ENCODE data around the gene BTBD17. TPM values are rescaled to one million over a fixed set of nuclear protein-coding genes. Genes with fewer than 3 reads are reported as not detected.

BTBD17 gene
- total and polyA plus RNA-seq, 2 of the 8 experiments (the other 6 are each of a cell fraction or from before 2014, with no cell fraction given), result 7.0 to 14.8 TPM

- Histone ChIP-seq H3K4me3 (ENCODE audit: extremely low read depth in 1 of 4, insufficient read depth in 2 of 4, low read depth in 3 of 4, low read length in 4 of 4) (peak overlapping the region in 1 of 4 experiments; percentile 37; a peak in 2 of 8 replicates), H2BK20ac (ENCODE audit: low read length) (peak overlapping the region; percentile 90), H2BK5ac (ENCODE audit: low read depth, low read length) (peak overlapping the region; percentile 84; the same call in 1 of the 2 replicates), H3K9ac (replicated peaks in 1 of 4; ENCODE audit: extremely low read depth in 1 of 4, low read depth in 3 of 4, low read length in 3 of 4) (no peak overlapping the region), H2AK5ac (ENCODE audit: low read depth, low read length) (peak overlapping the region; percentile 3; the same call in 1 of the 2 replicates), H3K4ac (replicated peaks; ENCODE audit: insufficient read length, low read depth, low read length) (peak overlapping the region; percentile 65), H2BK12ac (ENCODE audit: low read depth, low read length) (peak overlapping the region; percentile 86), H4K20me1 (replicated peaks in 1 of 2; ENCODE audit: control insufficient read depth in 1 of 2, insufficient read depth in 2 of 2, low read length in 2 of 2) (no peaks in the 10 kb centered on the region), H3K56ac (replicated peaks; ENCODE audit: insufficient read length, low read depth, low read length) (no peak overlapping the region), H3K27me3 (replicated peaks in 1 of 4; ENCODE audit: control insufficient read depth in 3 of 4, extremely low read depth in 1 of 4, insufficient read depth in 3 of 4, low read length in 3 of 4) (no peaks in the 10 kb centered on the region), H3K4me1 (replicated peaks in 1 of 4; ENCODE audit: control insufficient read depth in 3 of 4, insufficient read depth in 4 of 4, low read length in 3 of 4) (peaks cover 3 to 19% (median 14%) of the 10 kb centered on the region in 4 experiments), H3K23me2 (ENCODE audit: low read depth, low read length) (no peaks in the 10 kb centered on the region; the same call in 1 of the 2 replicates), H4K91ac (replicated peaks; ENCODE audit: insufficient read length, low read length) (peak overlapping the region; percentile 69), H3K14ac (ENCODE audit: insufficient read length) (no peak overlapping the region), H3K36me3 (ENCODE audit: control insufficient read depth in 2 of 4, insufficient read depth in 4 of 4, low read length in 3 of 4) (no peaks in the 10 kb centered on the region), H3K23ac (ENCODE audit: insufficient read length) (no peak overlapping the region), H3K4me2 (ENCODE audit: insufficient read depth in 1 of 2, low read depth in 2 of 2, low read length in 2 of 2) (peak overlapping the region; percentile 55 to 58), H3K79me1 (ENCODE audit: low read depth, low read length) (no peaks in the 10 kb centered on the region), H2BK120ac (replicated peaks; ENCODE audit: low read depth, low read length) (peak overlapping the region; percentile 92), H3K18ac (ENCODE audit: extremely low read depth, low read length) (peak overlapping the region; percentile 34; the same call in 1 of the 2 replicates), H4K5ac (ENCODE audit: insufficient read length, low read depth, low read length) (peak overlapping the region; percentile 13), H4K8ac (ENCODE audit: extremely low read depth, insufficient read depth, low read length) (no peak overlapping the region), H2AFZ (ENCODE audit: low read length) (peak overlapping the region; percentile 88), H3K79me2 (ENCODE audit: control insufficient read depth in 1 of 2, insufficient read depth in 2 of 2, low read length in 2 of 2) (no peaks in the 10 kb centered on the region), H3K27ac (ENCODE audit: low read depth, low read length) (peak overlapping the region; percentile 58; the same call in 1 of the 2 replicates), H2BK15ac (ENCODE audit: low read length) (peak overlapping the region; percentile 77; the same call in 1 of the 2 replicates), H3K9me3 (ENCODE audit: insufficient read depth in 2 of 2, low read depth in 1 of 2, low read length in 1 of 2) (no peaks in the 10 kb centered on the region)
- DNase-seq (ENCODE audit: low read depth in 1 of 2, low spot score in 2 of 2) (no peak), FAIRE-seq (no peak)
- 75% methylated on average over 6 of the region's 6 CpGs; no CpG with 5 or more reads in 1 of the 2 experiments for WGBS, 2 experiments (ENCODE audit: extremely low coverage in 1 of 2, insufficient coverage in 1 of 2, insufficient read length in 1 of 2, insufficient replicate concordance in 2 of 2, low coverage in 1 of 2, low lambda C conversion rate in 2 of 2, missing lambda C conversion rate in 1 of 2)
- CTCF ChIA-PET (ENCODE audit: partially characterized antibody), result interaction anchor here (0.6 to 7.4 kb wide), 14 partner anchors 9 to 439 kb away, joined by 3 to 47 read pairs (median 3); no protein-coding TSS in a partner anchor
- peak; percentile 45; the same call in 1 of the 2 replicates for TF ChIP-seq MAFK (IDR thresholded peaks at IDR 0.05; ENCODE audit: low read depth, low read length)
- no peak for TF ChIP-seq CHD1 (IDR thresholded peaks at IDR 0.05; ENCODE audit: low read depth, low read length)
- POLR2A ChIA-PET (ENCODE audit: partially characterized antibody), result no interaction called here
Observed at GRCh38 chr17:74404789-74405188, 43.1 kb upstream of the BTBD17 start.
